ENCODE results near the gene TMEM151B. TPM values are rescaled to one million over a fixed set of nuclear protein-coding genes. Genes with fewer than 3 reads are reported as not detected.

Gene TMEM151B
- total RNA-seq, 1 experiment from 2014 or later: not detected

- Histone ChIP-seq H3K27me3 (replicated peaks; ENCODE audit: control insufficient read depth, insufficient read depth, low read length) (no peaks in the 10 kb centered on the region), H3K9me3 (no peaks in the 10 kb centered on the region), H3K4me3 (ENCODE audit: low read depth, low read length) (no peak overlapping the region), H3K36me3 (ENCODE audit: control insufficient read depth, insufficient read depth, low read length) (no peaks in the 10 kb centered on the region; the same call in 1 of the 2 replicates), H3K4me1 (no peaks in the 10 kb centered on the region)
- CTCF ChIA-PET: interaction anchor here (0.6 to 0.7 kb wide), 2 partner anchors 42 to 65 kb away, joined by 3 read pairs; no protein-coding TSS in a partner anchor
- TF ChIP-seq, protein P1, sequence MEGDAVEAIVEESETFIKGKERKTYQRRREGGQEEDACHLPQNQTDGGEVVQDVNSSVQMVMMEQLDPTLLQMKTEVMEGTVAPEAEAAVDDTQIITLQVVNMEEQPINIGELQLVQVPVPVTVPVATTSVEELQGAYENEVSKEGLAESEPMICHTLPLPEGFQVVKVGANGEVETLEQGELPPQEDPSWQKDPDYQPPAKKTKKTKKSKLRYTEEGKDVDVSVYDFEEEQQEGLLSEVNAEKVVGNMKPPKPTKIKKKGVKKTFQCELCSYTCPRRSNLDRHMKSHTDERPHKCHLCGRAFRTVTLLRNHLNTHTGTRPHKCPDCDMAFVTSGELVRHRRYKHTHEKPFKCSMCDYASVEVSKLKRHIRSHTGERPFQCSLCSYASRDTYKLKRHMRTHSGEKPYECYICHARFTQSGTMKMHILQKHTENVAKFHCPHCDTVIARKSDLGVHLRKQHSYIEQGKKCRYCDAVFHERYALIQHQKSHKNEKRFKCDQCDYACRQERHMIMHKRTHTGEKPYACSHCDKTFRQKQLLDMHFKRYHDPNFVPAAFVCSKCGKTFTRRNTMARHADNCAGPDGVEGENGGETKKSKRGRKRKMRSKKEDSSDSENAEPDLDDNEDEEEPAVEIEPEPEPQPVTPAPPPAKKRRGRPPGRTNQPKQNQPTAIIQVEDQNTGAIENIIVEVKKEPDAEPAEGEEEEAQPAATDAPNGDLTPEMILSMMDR (IDR thresholded peaks at IDR 0.05; ENCODE audit: insufficient read depth in 1 of 2, low read depth in 1 of 2, low read length in 1 of 2, severe bottlenecking in 1 of 2, unreplicated experiment in 1 of 2): no peak
- POLR2A ChIA-PET: no interaction called here
- BruUV-seq (replicated peaks): no TSS peak
- Mint-ChIP-seq H3K4me3 (ENCODE audit: unreplicated experiment) (no peak overlapping the region), H3K27me3 (ENCODE audit: insufficient read depth, unreplicated experiment) (no peaks in the 10 kb centered on the region), H3K4me1 (ENCODE audit: low read depth, unreplicated experiment) (no peaks in the 10 kb centered on the region), H3K27ac (ENCODE audit: unreplicated experiment) (no peak overlapping the region), H3K9me3 (ENCODE audit: unreplicated experiment) (no peaks in the 10 kb centered on the region), H3K36me3 (ENCODE audit: insufficient read depth, unreplicated experiment) (peaks cover 22% of the 10 kb centered on the region)
- DNase-seq: no peak
- intact Hi-C loops (cut with micrococcal nuclease; ENCODE audit: unreplicated experiment): no loop called here
Observed at GRCh38 chr6:44309631-44310030, 39.4 kb downstream of the TMEM151B start.

- Mint-ChIP-seq H3K4me1 (ENCODE audit: low read depth, unreplicated experiment) (no peaks in the 10 kb centered on the region), H3K27me3 (ENCODE audit: insufficient read depth, unreplicated experiment) (peaks cover 3% of the 10 kb centered on the region), H3K4me3 (ENCODE audit: unreplicated experiment) (no peak overlapping the region), H3K36me3 (ENCODE audit: insufficient read depth, unreplicated experiment) (peaks cover 22% of the 10 kb centered on the region), H3K9me3 (ENCODE audit: unreplicated experiment) (no peaks in the 10 kb centered on the region), H3K27ac (ENCODE audit: unreplicated experiment) (no peak overlapping the region)
- no peaks in the 10 kb centered on the region for H3K27me3 ChIP-seq (replicated peaks; ENCODE audit: control insufficient read depth, insufficient read depth, low read length)
- no peak for DNase-seq
- no peak overlapping the region for H3K4me3 ChIP-seq (ENCODE audit: low read depth, low read length)
- H3K36me3 ChIP-seq (ENCODE audit: control insufficient read depth, insufficient read depth, low read length): no peaks in the 10 kb centered on the region; the same call in 1 of the 2 replicates
- no peaks in the 10 kb centered on the region for H3K4me1 ChIP-seq
- TF ChIP-seq, protein P1 (IDR thresholded peaks at IDR 0.05; ENCODE audit: insufficient read depth in 1 of 2, low read depth in 1 of 2, low read length in 1 of 2, severe bottlenecking in 1 of 2, unreplicated experiment in 1 of 2): no peak
- intact Hi-C loops (cut with micrococcal nuclease; ENCODE audit: unreplicated experiment): no loop called here
- no peaks in the 10 kb centered on the region for H3K9me3 ChIP-seq
- no TSS peak for BruUV-seq (replicated peaks)
- POLR2A ChIA-PET: no interaction called here
- CTCF ChIA-PET: no interaction called here
Observed at GRCh38 chr6:44310241-44310640, 40.0 kb downstream of the TMEM151B start.

DNA sequence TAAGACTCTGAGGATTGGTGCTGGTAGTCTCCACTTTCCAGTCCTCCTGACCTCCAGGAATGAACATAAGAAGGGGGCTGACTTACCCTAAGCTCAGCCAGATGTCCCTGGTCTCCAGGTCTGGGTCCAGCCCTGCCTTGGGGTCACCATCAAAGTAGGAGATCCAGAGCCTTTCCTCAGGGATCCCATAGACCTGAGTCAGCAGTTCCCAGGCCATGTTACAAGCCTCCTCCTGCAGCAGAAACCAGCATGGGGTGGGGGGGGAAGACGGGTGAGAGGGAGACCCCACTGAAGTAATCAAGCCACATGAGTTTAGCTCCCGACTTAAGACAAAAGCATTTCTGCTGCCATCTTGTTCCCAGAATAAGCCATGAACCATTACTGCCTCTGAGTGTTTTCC lies 41.1 kb downstream of the TMEM151B start:
- H3K27ac Mint-ChIP-seq (ENCODE audit: unreplicated experiment): no peak overlapping the region

More for the DNA sequence above, 41.1 kb downstream of the TMEM151B start:
- Histone ChIP-seq H3K27me3 (replicated peaks; ENCODE audit: control insufficient read depth, insufficient read depth, low read length) (no peaks in the 10 kb centered on the region), H3K4me1 (no peaks in the 10 kb centered on the region), H3K4me3 (ENCODE audit: low read depth, low read length) (no peak overlapping the region), H3K9me3 (no peaks in the 10 kb centered on the region), H3K36me3 (ENCODE audit: control insufficient read depth, insufficient read depth, low read length) (no peaks in the 10 kb centered on the region; the same call in 1 of the 2 replicates)
- BruUV-seq (replicated peaks): no TSS peak
- ChIA-PET POLR2A (no interaction called here), CTCF (interaction anchor here (1.2 kb wide), 1 partner anchor 41 kb away, joined by 4 read pairs; the partner anchor contains the start of gene TMEM151B)
- H3K4me3 Mint-ChIP-seq (ENCODE audit: unreplicated experiment): no peak overlapping the region
- no peaks in the 10 kb centered on the region for H3K4me1 Mint-ChIP-seq (ENCODE audit: low read depth, unreplicated experiment)
- TF ChIP-seq, protein P1 (IDR thresholded peaks at IDR 0.05; ENCODE audit: insufficient read depth in 1 of 2, low read depth in 1 of 2, low read length in 1 of 2, severe bottlenecking in 1 of 2, unreplicated experiment in 1 of 2): no peak
- H3K36me3 Mint-ChIP-seq (ENCODE audit: insufficient read depth, unreplicated experiment): peaks cover 22% of the 10 kb centered on the region
- H3K9me3 Mint-ChIP-seq (ENCODE audit: unreplicated experiment): no peaks in the 10 kb centered on the region
- intact Hi-C loops (cut with micrococcal nuclease; ENCODE audit: unreplicated experiment): no loop called here
- no peak for DNase-seq
- peaks cover 3% of the 10 kb centered on the region for H3K27me3 Mint-ChIP-seq (ENCODE audit: insufficient read depth, unreplicated experiment)
